ENCODE results near the gene TPPP2. TPM values are rescaled to one million over a fixed set of nuclear protein-coding genes. Genes with fewer than 3 reads are reported as not detected.

The TPPP2 gene
- total and polyA plus RNA-seq, 9 of the 15 experiments (the other 6 are each of a cell fraction or from before 2014, with no cell fraction given): 0.18 TPM; not detected in 8

- TF ChIP-seq ZNF431 (CRISPR knock-in tag; IDR thresholded peaks at IDR 0.05): no peak
- TF ChIP-seq NBN (IDR thresholded peaks at IDR 0.05; ENCODE audit: low read depth): no peak
- no peak for TF ChIP-seq GTF2E2 (tag; IDR thresholded peaks at IDR 0.05)
- TF ChIP-seq ESRRA (IDR thresholded peaks at IDR 0.05; ENCODE audit: borderline replicate concordance, low read depth): no peak
- no peak for TF ChIP-seq FUS (optimal IDR thresholded peaks at IDR 0.05; ENCODE audit: low read depth, low read length)
- no peak for TF ChIP-seq HCFC1 (IDR thresholded peaks at IDR 0.05; ENCODE audit: low read depth, low read length)
- peak; percentile 63 for TF ChIP-seq MEF2A (IDR thresholded peaks at IDR 0.05; ENCODE audit: control insufficient read depth, low read depth, low read length)
- TF ChIP-seq NR2C1 (IDR thresholded peaks at IDR 0.05): no peak
- TF ChIP-seq NR2C1 (tag; IDR thresholded peaks at IDR 0.05): no peak
- no peak for TF ChIP-seq KAT7 (CRISPR knock-in tag; IDR thresholded peaks at IDR 0.05; ENCODE audit: borderline replicate concordance)
- no peak for TF ChIP-seq DIDO1 (tag; IDR thresholded peaks at IDR 0.05; ENCODE audit: low read depth)
- no peak for TF ChIP-seq MITF (IDR thresholded peaks at IDR 0.05)
- no peak for TF ChIP-seq ARID4B (CRISPR knock-in tag; IDR thresholded peaks at IDR 0.05)
- TF ChIP-seq ZNF764 (CRISPR knock-in tag; IDR thresholded peaks at IDR 0.05; ENCODE audit: low read depth): no peak
- TF ChIP-seq PHF20 (IDR thresholded peaks at IDR 0.05; ENCODE audit: partially characterized antibody): no peak
- no peak for TF ChIP-seq ZNF133 (CRISPR knock-in tag; IDR thresholded peaks at IDR 0.05)
- TF ChIP-seq HDAC2 (IDR thresholded peaks at IDR 0.05): 0 out of 2 replicates have a peak, but pooled peaks have one; percentile 35
- no peak for TF ChIP-seq ZBTB1 (CRISPR knock-in tag; IDR thresholded peaks at IDR 0.05; ENCODE audit: borderline replicate concordance, low read depth)
- no peak for TF ChIP-seq PTTG1 (tag; IDR thresholded peaks at IDR 0.05; ENCODE audit: low read depth)
- TF ChIP-seq CXXC5 (CRISPR knock-in tag; IDR thresholded peaks at IDR 0.05): 0 out of 2 replicates have a peak, but pooled peaks have one; percentile 27
- no peak for TF ChIP-seq BRF2 (IDR thresholded peaks at IDR 0.05; ENCODE audit: borderline replicate concordance, insufficient read depth, insufficient read length)
- no peak for TF ChIP-seq POLR2B (IDR thresholded peaks at IDR 0.05; ENCODE audit: low read depth, partially characterized antibody)
- TF ChIP-seq NUFIP1 (IDR thresholded peaks at IDR 0.05; ENCODE audit: partially characterized antibody): no peak
- TF ChIP-seq POU5F1 (IDR thresholded peaks at IDR 0.05; ENCODE audit: borderline replicate concordance, low read depth, low read length, partially characterized antibody): no peak
- no peak for TF ChIP-seq ZBTB8A (IDR thresholded peaks at IDR 0.05; ENCODE audit: partially characterized antibody)
These were observed 3.1 kb upstream of the TPPP2 start (continued) for GRCh38 chr14:21026988-21027315.

Measured in K562 (cell line).